ENCODE results near the gene PRKAB1. TPM values are rescaled to one million over a fixed set of nuclear protein-coding genes. Genes with fewer than 3 reads are reported as not detected.

PRKAB1 gene
- total RNA-seq, 4 donors from 2014 or later: 12.6 to 24.0 (median 15.2) TPM

GRCh38 chr12:119689935-119690500 lies 22.1 kb downstream of the PRKAB1 start:
- TF ChIP-seq CTCF (IDR thresholded peaks at IDR 0.05) (no peak), POLR2A (IDR thresholded peaks at IDR 0.05) (no peak)
- intact Hi-C loops (cut with DNase I; ENCODE audit: low total_unique reads): no loop called here
- DNase-seq (ENCODE audit: low spot score in 2 of 2): peak in 1 of 2 donors; percentile 77
- H3K4me3 ChIP-seq (ENCODE audit: low read depth, poor library complexity, severe bottlenecking): no peak overlapping the region
- 96 to 98% methylated on average over 37 of the region's 38 CpGs for WGBS, 2 donors

GRCh38 chr12:119691202-119691810 lies 23.4 kb downstream of the PRKAB1 start:
- TF ChIP-seq POLR2A (IDR thresholded peaks at IDR 0.05) (no peak), CTCF (IDR thresholded peaks at IDR 0.05) (no peak)
- no peak for DNase-seq (ENCODE audit: low spot score in 2 of 2)
- WGBS, 2 donors: 83 to 95% methylated on average over 6 of the region's 6 CpGs
- no peak overlapping the region for H3K4me3 ChIP-seq (ENCODE audit: low read depth, poor library complexity, severe bottlenecking)
- intact Hi-C loops (cut with DNase I; ENCODE audit: low total_unique reads): no loop called here

- 69 to 70% methylated on average over 5 of the region's 5 CpGs for WGBS, 2 donors
- intact Hi-C loops (cut with DNase I; ENCODE audit: low total_unique reads): no loop called here
- H3K4me3 ChIP-seq (ENCODE audit: low read depth, poor library complexity, severe bottlenecking): no peak overlapping the region
- no peak for DNase-seq (ENCODE audit: low spot score in 2 of 2)
- TF ChIP-seq CTCF (IDR thresholded peaks at IDR 0.05) (no peak), POLR2A (IDR thresholded peaks at IDR 0.05) (no peak)
Measured at GRCh38 chr12:119692410-119692809, 24.5 kb downstream of the PRKAB1 start.

GRCh38 chr12:119692997-119693396 lies 25.1 kb downstream of the PRKAB1 start:
- intact Hi-C loops (cut with DNase I; ENCODE audit: low total_unique reads): no loop called here
- WGBS, 2 donors: 10 to 13% methylated on average over 6 of the region's 6 CpGs
- DNase-seq (ENCODE audit: low spot score in 2 of 2): no peak
- TF ChIP-seq CTCF (IDR thresholded peaks at IDR 0.05) (no peak), POLR2A (IDR thresholded peaks at IDR 0.05) (no peak)
- H3K4me3 ChIP-seq (ENCODE audit: low read depth, poor library complexity, severe bottlenecking): no peak overlapping the region

GRCh38 chr12:119693511-119693910 lies 25.6 kb downstream of the PRKAB1 start:
- no peak for DNase-seq (ENCODE audit: low spot score in 2 of 2)
- intact Hi-C loops (cut with DNase I; ENCODE audit: low total_unique reads): no loop called here
- no peak overlapping the region for H3K4me3 ChIP-seq (ENCODE audit: low read depth, poor library complexity, severe bottlenecking)
- TF ChIP-seq CTCF (IDR thresholded peaks at IDR 0.05): no peak
- TF ChIP-seq POLR2A (IDR thresholded peaks at IDR 0.05): no peak
- WGBS, 2 donors: 29 to 56% methylated on average over 1 of the region's 1 CpG

- WGBS, 2 donors: 83 to 88% methylated on average over 6 of the region's 6 CpGs
- H3K4me3 ChIP-seq (ENCODE audit: low read depth, poor library complexity, severe bottlenecking): no peak overlapping the region
- intact Hi-C loops (cut with DNase I; ENCODE audit: low total_unique reads): no loop called here
- no peak for DNase-seq (ENCODE audit: low spot score in 2 of 2)
- TF ChIP-seq CTCF (IDR thresholded peaks at IDR 0.05): no peak
- no peak for TF ChIP-seq POLR2A (IDR thresholded peaks at IDR 0.05)
Measured at GRCh38 chr12:119694111-119694510, 26.2 kb downstream of the PRKAB1 start.

Data from lower leg skin (tissue), 4 donors.